Measurements from ENCODE around the gene GPR156. TPM values are rescaled to one million over a fixed set of nuclear protein-coding genes. Genes with fewer than 3 reads are reported as not detected.

GPR156 gene
- total RNA-seq, 1 donor: under 0.01 TPM

GRCh38 chr3:120198305-120198878 is 86.6 kb downstream of the GPR156 start:
- peak in 1 of 3 donors; percentile 33 for DNase-seq (ENCODE audit: low read depth in 2 of 3, low spot score in 2 of 3)

DNA sequence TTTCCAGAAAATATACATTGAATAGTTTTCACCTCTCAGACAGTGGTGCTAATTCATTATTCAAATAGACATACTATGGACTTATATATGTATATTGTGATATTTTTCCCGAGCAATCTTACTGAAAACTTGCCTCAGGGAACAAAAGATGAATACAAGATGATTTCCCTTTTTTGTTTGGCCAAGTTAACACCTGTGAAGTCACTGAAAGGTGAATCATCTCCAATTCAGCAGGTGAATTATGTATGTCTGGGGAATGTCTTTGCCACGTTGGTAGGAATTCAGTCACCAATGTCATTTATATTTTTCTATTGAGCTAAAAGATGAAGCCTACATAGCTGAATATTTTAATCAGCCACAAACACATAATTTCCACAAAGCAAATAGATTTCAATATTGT is 88.2 kb downstream of the GPR156 start:
- DNase-seq (ENCODE audit: low read depth in 2 of 3, low spot score in 2 of 3): no peak

GRCh38 chr3:120196333-120196732 is 88.7 kb downstream of the GPR156 start:
- no peak for DNase-seq (ENCODE audit: low read depth in 2 of 3, low spot score in 2 of 3)

DNA sequence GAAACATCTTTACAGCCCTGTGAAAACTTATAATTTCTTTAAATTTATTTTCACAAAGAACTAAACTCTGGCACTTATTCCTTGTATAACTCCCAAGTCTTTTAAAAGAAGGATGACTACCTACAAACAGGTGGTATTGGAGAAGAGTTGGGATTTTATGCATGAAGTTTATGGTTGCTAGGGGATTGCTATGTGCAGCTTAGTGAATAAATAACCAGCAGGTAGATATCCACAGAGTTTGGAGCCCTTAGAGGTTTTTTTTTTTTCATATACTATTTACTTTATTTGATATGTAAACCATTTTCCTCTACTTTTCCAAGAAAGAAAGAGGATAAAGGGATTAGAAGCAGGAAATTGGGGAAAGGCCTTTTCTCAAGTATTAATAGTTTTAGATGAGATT is 91.5 kb downstream of the GPR156 start:
- DNase-seq (ENCODE audit: low read depth in 2 of 3, low spot score in 2 of 3): no peak

GRCh38 chr3:120192579-120192978 is 92.4 kb downstream of the GPR156 start:
- DNase-seq (ENCODE audit: low read depth in 2 of 3, low spot score in 2 of 3): no peak

- DNase-seq (ENCODE audit: low read depth in 2 of 3, low spot score in 2 of 3): no peak
These were observed 92.9 kb downstream of the GPR156 start for GRCh38 chr3:120192159-120192558.

GRCh38 chr3:120182613-120183511 is 102.2 kb downstream of the GPR156 start:
- DNase-seq (ENCODE audit: low read depth in 2 of 3, low spot score in 2 of 3): peak in 2 of 3 donors; percentile 6 to 51

DNA sequence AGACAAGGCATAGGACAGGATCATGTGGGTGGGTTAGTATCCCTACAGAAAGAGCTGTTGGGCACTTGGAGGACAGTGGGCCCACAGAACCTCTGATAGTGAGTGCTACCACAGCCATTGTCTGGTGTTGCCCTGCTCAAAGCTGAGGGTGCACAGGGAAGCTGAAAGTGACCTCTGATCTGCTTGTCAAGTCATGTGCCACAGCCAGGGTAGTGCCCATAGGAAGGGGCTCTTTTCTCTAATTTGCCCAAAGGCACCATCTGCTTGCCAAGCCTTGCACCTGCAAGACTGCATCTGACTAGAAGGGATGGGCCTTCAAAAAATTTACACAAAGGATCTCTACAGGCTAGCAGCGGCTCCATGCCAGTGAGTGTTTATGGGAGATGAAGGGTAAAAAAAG is 103.4 kb downstream of the GPR156 start:
- no peak for DNase-seq (ENCODE audit: low read depth in 2 of 3, low spot score in 2 of 3)

- no peak for DNase-seq (ENCODE audit: low read depth in 2 of 3, low spot score in 2 of 3)
These were observed 104.2 kb downstream of the GPR156 start for GRCh38 chr3:120180731-120181412.

- peak in 1 of 3 donors; percentile 31 for DNase-seq (ENCODE audit: low read depth in 2 of 3, low spot score in 2 of 3)
These were observed 107.2 kb downstream of the GPR156 start for GRCh38 chr3:120177707-120178306.

GRCh38 chr3:120177151-120177550 is 107.9 kb downstream of the GPR156 start:
- no peak for DNase-seq (ENCODE audit: low read depth in 2 of 3, low spot score in 2 of 3)

GRCh38 chr3:120174811-120175539 is 110.0 kb downstream of the GPR156 start:
- DNase-seq (ENCODE audit: low read depth in 2 of 3, low spot score in 2 of 3): no peak

- DNase-seq (ENCODE audit: low read depth in 2 of 3, low spot score in 2 of 3): no peak
These were observed 111.9 kb downstream of the GPR156 start for GRCh38 chr3:120173056-120173675.

- no peak for DNase-seq (ENCODE audit: low read depth in 2 of 3, low spot score in 2 of 3)
These were observed 113.0 kb downstream of the GPR156 start for GRCh38 chr3:120172070-120172469.

DNA sequence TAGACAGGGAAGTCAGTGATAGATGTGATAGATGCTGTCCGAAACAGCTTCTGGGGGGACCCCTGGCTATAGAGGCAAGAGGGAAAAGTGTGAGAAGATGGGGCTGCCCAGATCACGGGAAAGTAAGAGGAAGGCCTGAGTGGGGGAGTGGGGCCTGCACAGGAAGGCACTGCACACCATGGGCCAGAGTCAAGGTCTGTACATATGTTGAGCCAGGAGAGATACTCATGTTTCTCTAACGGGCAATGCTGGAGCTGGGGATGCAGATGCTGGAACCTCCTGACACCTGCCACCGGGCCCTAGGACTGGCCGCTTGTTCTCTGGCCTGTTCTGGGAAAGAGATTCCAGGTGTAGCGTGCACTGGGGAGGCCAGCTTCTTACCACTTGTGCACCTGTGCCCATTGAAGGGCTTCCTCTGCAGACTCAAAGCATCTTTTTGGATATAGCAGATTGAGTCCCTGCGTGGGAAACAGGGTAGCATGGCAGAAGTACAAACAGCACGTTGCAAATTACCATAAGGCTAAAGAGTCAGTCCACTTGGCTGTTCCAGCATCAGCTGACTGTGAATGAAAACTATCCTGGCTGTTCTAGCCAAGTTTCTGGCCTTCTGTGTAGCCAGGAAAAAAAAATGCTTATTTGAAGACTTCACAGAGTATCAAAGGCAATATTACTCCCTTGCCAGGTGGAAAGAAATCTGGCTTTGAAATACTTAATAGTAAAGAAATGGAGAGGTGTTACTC is 113.7 kb downstream of the GPR156 start:
- no peak for DNase-seq (ENCODE audit: low read depth in 2 of 3, low spot score in 2 of 3)

DNA sequence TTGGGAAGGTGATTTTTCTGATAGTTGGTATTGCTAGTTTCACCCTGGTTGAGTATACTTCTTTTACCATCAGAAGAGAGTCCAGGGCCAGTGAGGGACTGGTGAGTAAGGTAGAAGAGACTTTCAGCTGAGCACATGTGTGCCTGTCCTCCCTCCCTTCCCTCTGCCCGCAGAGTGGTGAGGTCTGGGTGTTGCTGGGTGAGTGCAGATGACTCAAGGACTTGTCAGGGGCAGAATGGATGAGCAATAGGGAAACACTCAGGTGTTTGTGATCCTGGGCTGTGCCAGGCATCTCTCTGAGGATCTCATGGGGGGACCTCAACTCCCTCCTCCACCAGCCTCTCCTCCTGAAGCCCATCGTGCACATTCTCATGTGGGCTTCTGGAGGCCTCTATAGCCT is 114.8 kb downstream of the GPR156 start:
- DNase-seq (ENCODE audit: low read depth in 2 of 3, low spot score in 2 of 3): no peak

DNA sequence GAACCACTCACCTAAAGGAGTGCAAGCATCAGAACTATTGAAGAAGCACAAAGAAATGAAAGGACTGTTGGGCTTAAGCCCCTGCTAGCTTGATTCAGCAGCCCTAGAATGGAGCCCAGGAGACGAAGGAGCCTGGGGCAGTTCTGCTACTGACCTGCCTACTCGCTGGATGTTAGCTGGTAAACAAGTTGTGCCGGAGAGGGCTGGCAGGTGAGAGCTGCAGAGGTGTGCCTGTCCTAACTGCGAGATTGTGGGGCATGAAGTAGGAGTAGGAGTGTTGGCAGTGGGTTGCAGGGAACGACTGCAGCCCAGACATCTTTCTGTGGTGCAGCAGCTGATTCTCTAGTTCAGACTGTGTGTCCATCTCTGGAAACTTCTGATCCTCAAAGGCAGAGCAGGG is 115.6 kb downstream of the GPR156 start:
- DNase-seq (ENCODE audit: low read depth in 2 of 3, low spot score in 2 of 3): no peak

DNA sequence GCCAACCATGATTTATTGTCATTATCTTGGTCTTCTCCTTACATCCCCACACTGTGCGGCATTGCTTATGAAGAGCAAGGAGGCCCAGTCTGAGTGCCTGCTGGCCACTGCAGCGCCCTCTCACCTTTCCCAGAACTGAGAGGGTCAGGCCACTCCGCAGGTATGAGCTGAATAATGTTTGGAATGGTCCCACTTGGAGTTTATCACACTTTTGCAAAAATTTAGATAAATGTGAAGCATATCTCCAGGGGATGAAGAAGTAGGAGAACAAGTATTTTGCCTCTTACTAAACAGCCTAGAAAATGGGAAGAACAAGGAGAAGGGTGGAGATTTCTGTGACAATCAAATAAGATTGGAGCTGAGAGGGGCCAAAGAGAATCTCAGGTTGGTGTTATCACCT is 116.4 kb downstream of the GPR156 start:
- no peak for DNase-seq (ENCODE audit: low read depth in 2 of 3, low spot score in 2 of 3)

- DNase-seq (ENCODE audit: low read depth in 2 of 3, low spot score in 2 of 3): no peak
These were observed 117.0 kb downstream of the GPR156 start for GRCh38 chr3:120168038-120168437.
